Urothelium cell line (cell line): ENCODE data around the gene ACY1.

ENCODE experiments used
- DNase-seq: peaks from one replicate; pipeline ENCODE4 v3.0.0; 2011; ENCODE audit warnings: low spot score, mixed read lengths
- FAIRE-seq: peaks from 2 replicates; lab custom pipeline; 2011; peaks lifted over from hg19 to GRCh38; lab: Jason Lieb, UNC

The ACY1 gene

GRCh38 chr3:52004163-52004787 is 20.9 kb downstream of the ACY1 start:
- DNase-seq, result no peak
- FAIRE-seq, result no peak

- FAIRE-seq (no peak), DNase-seq (no peak)
These were observed 21.6 kb downstream of the ACY1 start for GRCh38 chr3:52004906-52005395.

GRCh38 chr3:52005571-52005986 is 22.2 kb downstream of the ACY1 start:
- peak; percentile 77 for FAIRE-seq
- DNase-seq, result peak; percentile 86

GRCh38 chr3:52006017-52006819 is 22.9 kb downstream of the ACY1 start:
- FAIRE-seq (peak; percentile 52), DNase-seq (no peak)

GRCh38 chr3:52006820-52007133 is 23.4 kb downstream of the ACY1 start:
- FAIRE-seq (no peak), DNase-seq (no peak)

- no peak for FAIRE-seq
- DNase-seq, result no peak
These were observed 24.0 kb downstream of the ACY1 start for GRCh38 chr3:52007291-52007690.

GRCh38 chr3:52010431-52010830 is 27.1 kb downstream of the ACY1 start:
- FAIRE-seq (peak; percentile 42), DNase-seq (no peak)

- DNase-seq (no peak), FAIRE-seq (peak; percentile 42)
These were observed 29.4 kb downstream of the ACY1 start for GRCh38 chr3:52012699-52013098.

- peak; percentile 17 for FAIRE-seq
- no peak for DNase-seq
These were observed 30.7 kb downstream of the ACY1 start for GRCh38 chr3:52013802-52014598.

GRCh38 chr3:52014613-52015012 is 31.3 kb downstream of the ACY1 start:
- DNase-seq, result no peak
- FAIRE-seq, result no peak

- DNase-seq (no peak), FAIRE-seq (no peak)
These were observed 32.3 kb downstream of the ACY1 start for GRCh38 chr3:52015438-52016228.

GRCh38 chr3:52017586-52017985 is 34.3 kb downstream of the ACY1 start:
- no peak for FAIRE-seq

GRCh38 chr3:52018319-52019000 is 35.1 kb downstream of the ACY1 start:
- DNase-seq (no peak), FAIRE-seq (no peak)

More at GRCh38 chr3:52017586-52017985, 34.3 kb downstream of the ACY1 start:
- DNase-seq, result no peak

- FAIRE-seq (no peak), DNase-seq (no peak)
These were observed 36.2 kb downstream of the ACY1 start for GRCh38 chr3:52019352-52020080.

GRCh38 chr3:52020796-52021195 is 37.5 kb downstream of the ACY1 start:
- FAIRE-seq (no peak), DNase-seq (no peak)

GRCh38 chr3:52021489-52022268 is 38.3 kb downstream of the ACY1 start:
- DNase-seq (no peak), FAIRE-seq (no peak)

GRCh38 chr3:52022323-52023100 is 39.2 kb downstream of the ACY1 start:
- DNase-seq (no peak), FAIRE-seq (no peak)
